Mucosa of descending colon (tissue), 3 donors: ENCODE measurements around the gene SEPTIN1. TPM values are rescaled to one million over a fixed set of nuclear protein-coding genes. Genes with fewer than 3 reads are reported as not detected.

Experiments used
- ATAC-seq: fragments of 200-7000 bp; cut with Tn5 transposase; one replicate; pipeline ENCODE4 v1.9.1; 2020; ENCODE audit warnings: mild to moderate bottlenecking, moderate library complexity
- DNase-seq, 3 donors: peaks; one replicate each; pipeline ENCODE4 v3.0.0-alpha.2; 2020
- H3K36me3 ChIP-seq: fragments of 200-600 bp; one replicate; pipeline ENCODE4 v1.8.0; 2021; ENCODE audit warnings: low read depth, mild to moderate bottlenecking
- H3K4me1 ChIP-seq: fragments of 200-600 bp; one replicate; pipeline ENCODE4 v1.8.0; 2021; ENCODE audit warnings: low read depth, mild to moderate bottlenecking
- H3K4me3 ChIP-seq: fragments of 200-600 bp; one replicate; pipeline ENCODE4 v1.8.0; 2021; ENCODE audit warnings: mild to moderate bottlenecking
- H3K9me3 ChIP-seq: fragments of 200-600 bp; one replicate; pipeline ENCODE4 v1.8.0; 2021; ENCODE audit warnings: mild to moderate bottlenecking
- CTCF ChIP-seq: fragments of 200-600 bp; IDR thresholded peaks from one replicate; pipeline ENCODE4 v1.8.0; 2022; ENCODE audit warnings: antibody characterized with exemption, mild to moderate bottlenecking
- intact Hi-C, 2 donors: fragments of 100-400 bp; cut with DNase I in 1 of 2; cut with micrococcal nuclease in 1 of 2; formaldehyde crosslinking; loops; one replicate each; pipeline versions ENCODE4 v1.11.0 to v1.11.1; 2022; cut with DNase I, micrococcal nuclease
- total RNA-seq, 3 donors: library from RNA; stranded (reverse); fragmentation: NEBNext Ultra II Directional in 2 of 3; extraction: Animal tissue kit (Norgen Biotek cat#: 25700) in 2 of 3; gene quantifications; one replicate each; pipeline versions ENCODE4 v1.2.1 to v1.2.4, GENCODE V29; 2021 to 2023
- donor health status: DM: no; HTN: no; CAD: no; lungs with moderate emphysema.
- donor health status: DM: no; HTN: no; CAD: no.
- donor health status: DM: no; HTN: yes; CAD: no.

Gene SEPTIN1
- total RNA-seq, 3 donors from 2014 or later, result 5.6 to 6.1 (median 6.0) TPM

- no peak for TF ChIP-seq CTCF
- intact Hi-C loops, result no loop called here
- ATAC-seq (no peak), DNase-seq (no peak)
- Histone ChIP-seq H3K36me3 (peaks cover 7% of the 10 kb centered on the region), H3K4me1 (peaks cover 6% of the 10 kb centered on the region), H3K9me3 (no peaks in the 10 kb centered on the region), H3K4me3 (no peak overlapping the region)
Observed at GRCh38 chr16:30421010-30421409, 38.6 kb upstream of the SEPTIN1 start.

GRCh38 chr16:30418350-30419181 is 36.2 kb upstream of the SEPTIN1 start:
- Histone ChIP-seq H3K4me1 (peaks cover 6% of the 10 kb centered on the region), H3K9me3 (no peaks in the 10 kb centered on the region), H3K4me3 (peak overlapping the region; percentile 31), H3K36me3 (no peaks in the 10 kb centered on the region)
- DNase-seq (peak in 2 of 3 donors; percentile 41 to 55), ATAC-seq (peak; percentile 5)
- intact Hi-C loops, result no loop called here
- TF ChIP-seq CTCF, result no peak

- intact Hi-C loops, result no loop called here
- peak overlapping the region; percentile 31 for H3K4me3 ChIP-seq
- DNase-seq (peak; percentile 87 to 95 (median 93)), ATAC-seq (peak; percentile 97)
- H3K4me1 ChIP-seq, result peaks cover 6% of the 10 kb centered on the region
- H3K36me3 ChIP-seq, result no peaks in the 10 kb centered on the region
- no peaks in the 10 kb centered on the region for H3K9me3 ChIP-seq
- no peak for TF ChIP-seq CTCF
Observed at GRCh38 chr16:30417529-30418349, 35.4 kb upstream of the SEPTIN1 start.

- intact Hi-C loops, result no loop called here
- ATAC-seq (no peak), DNase-seq (peak in 1 of 3 donors; percentile 39)
- no peak overlapping the region for H3K4me3 ChIP-seq
- no peaks in the 10 kb centered on the region for H3K9me3 ChIP-seq
- H3K36me3 ChIP-seq, result no peaks in the 10 kb centered on the region
- TF ChIP-seq CTCF, result no peak
- peaks cover 6% of the 10 kb centered on the region for H3K4me1 ChIP-seq
Observed at GRCh38 chr16:30416624-30417528, 34.5 kb upstream of the SEPTIN1 start.

- no peak overlapping the region for H3K4me3 ChIP-seq
- intact Hi-C loops, result no loop called here
- no peaks in the 10 kb centered on the region for H3K9me3 ChIP-seq
- TF ChIP-seq CTCF, result no peak
- peaks cover 6% of the 10 kb centered on the region for H3K4me1 ChIP-seq
- DNase-seq, result peak in 1 of 3 donors; percentile 2
- ATAC-seq, result no peak
- H3K36me3 ChIP-seq, result no peaks in the 10 kb centered on the region
Observed at GRCh38 chr16:30416047-30416603, 33.8 kb upstream of the SEPTIN1 start.
